GM12891 (cell line): ENCODE data around the gene SNTG2.
"Not testable (repeated sequence)": the region's sequence is repeated elsewhere in the genome, so short reads cannot be mapped to it uniquely, and the experiment has no call there.

Experiments
- DNase-seq: peaks from one replicate; pipeline ENCODE4 v3.0.0; 2011; ENCODE audit warnings: low spot score; ENCODE audit not compliant: insufficient read length
- FAIRE-seq: peaks from 2 replicates; lab custom pipeline; 2011; peaks lifted over from hg19 to GRCh38; lab: Jason Lieb, UNC
- PAX5 ChIP-seq: IDR thresholded peaks from 2 replicates; pipeline ENCODE4 v1.6.1; 2011; ENCODE audit warnings: low read length, moderate library complexity, mild to moderate bottlenecking; ENCODE audit not compliant: insufficient read depth, severe bottlenecking
- POLR2A ChIP-seq: IDR thresholded peaks from 2 replicates; pipeline ENCODE4 v1.6.1; 2011; ENCODE audit warnings: low read depth, low read length, control low read depth
- POLR2AphosphoS5 ChIP-seq: IDR thresholded peaks from 2 replicates; pipeline ENCODE4 v1.6.1; 2011; ENCODE audit warnings: low read depth, low read length, control low read depth
- POU2F2 ChIP-seq: IDR thresholded peaks from 2 replicates; pipeline ENCODE4 v1.6.1; 2011; ENCODE audit warnings: low read depth, mild to moderate bottlenecking, control low read depth, low read length, moderate library complexity
- SPI1 ChIP-seq: IDR thresholded peaks from 2 replicates; pipeline ENCODE4 v1.6.1; 2011; ENCODE audit warnings: low read depth, low read length, control low read depth
- TAF1 ChIP-seq: IDR thresholded peaks from 2 replicates; pipeline ENCODE4 v1.6.1; 2011; ENCODE audit warnings: low read depth, low read length, control low read depth

Gene SNTG2

DNA sequence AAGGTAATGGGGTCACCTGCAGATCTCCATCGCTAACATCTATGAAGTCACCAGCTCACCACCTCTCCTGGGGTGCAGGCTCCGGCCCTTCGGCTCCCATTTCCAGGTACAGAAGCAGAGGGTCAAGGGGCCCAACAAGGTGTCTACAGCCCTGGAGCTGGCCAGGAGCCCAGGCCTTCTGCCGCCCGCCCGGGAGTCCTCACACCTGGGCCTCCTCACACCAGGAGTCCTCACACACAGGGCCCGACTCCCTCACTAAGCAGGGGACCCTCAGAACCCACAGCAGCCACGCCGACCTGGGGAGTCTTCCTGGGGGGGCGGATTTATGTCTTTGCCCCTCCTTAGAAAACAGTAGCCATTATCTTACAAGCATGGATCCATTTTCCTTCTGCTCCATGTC, 419.3 kb downstream of the SNTG2 start:
- TF ChIP-seq TAF1 (no peak), POLR2AphosphoS5 (no peak), POU2F2 (no peak), SPI1 (no peak), PAX5 (no peak)
- FAIRE-seq: no peak
- DNase-seq: no peak

DNA sequence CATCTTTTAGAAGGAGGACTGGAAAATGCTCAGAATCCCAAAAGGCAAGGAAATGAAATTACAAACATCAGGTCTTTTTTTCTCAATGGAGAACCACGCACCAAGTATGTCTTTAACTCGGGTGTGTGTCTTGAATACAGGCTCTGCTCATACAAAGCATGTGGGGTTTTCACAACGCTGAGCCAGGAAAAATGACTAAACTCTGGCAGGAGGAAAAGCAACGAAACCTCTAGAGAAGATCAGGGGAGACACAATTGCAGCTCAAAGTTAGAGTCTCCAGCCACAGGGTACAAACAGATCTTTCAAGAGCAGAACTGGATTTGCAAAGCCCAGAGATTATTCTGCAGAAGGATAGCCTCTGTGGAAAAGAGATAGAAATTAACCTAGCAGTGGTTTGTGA, 419.8 kb downstream of the SNTG2 start:
- TF ChIP-seq POU2F2 (no peak), POLR2A (no peak), PAX5 (no peak), TAF1 (no peak), SPI1 (no peak), POLR2AphosphoS5 (no peak)
- DNase-seq (no peak), FAIRE-seq (no peak)

DNA sequence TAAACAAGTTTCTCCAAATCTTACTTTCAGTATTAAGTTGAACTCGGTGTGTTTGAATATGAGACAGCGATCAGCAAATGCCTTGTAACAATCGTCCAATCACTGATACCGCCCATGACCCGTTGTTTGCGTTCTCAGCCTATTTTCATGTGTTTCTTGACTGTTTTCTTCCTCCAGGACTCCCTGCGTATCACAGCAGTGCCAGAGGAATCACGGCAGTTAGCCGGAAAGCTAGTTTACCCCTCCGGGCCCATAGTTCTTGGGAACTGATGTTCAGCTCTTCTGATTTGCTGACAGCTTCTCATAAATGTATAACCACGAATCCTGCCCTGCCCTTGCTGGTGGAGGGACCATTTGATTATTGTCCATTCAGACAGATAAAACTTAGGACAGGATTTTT, 420.4 kb downstream of the SNTG2 start:
- no peak for TF ChIP-seq POLR2A
- no peak for TF ChIP-seq POU2F2
- TF ChIP-seq POLR2AphosphoS5: no peak
- TF ChIP-seq SPI1: no peak
- no peak for TF ChIP-seq TAF1
- TF ChIP-seq PAX5: no peak
- DNase-seq (no peak), FAIRE-seq (no peak)

DNA sequence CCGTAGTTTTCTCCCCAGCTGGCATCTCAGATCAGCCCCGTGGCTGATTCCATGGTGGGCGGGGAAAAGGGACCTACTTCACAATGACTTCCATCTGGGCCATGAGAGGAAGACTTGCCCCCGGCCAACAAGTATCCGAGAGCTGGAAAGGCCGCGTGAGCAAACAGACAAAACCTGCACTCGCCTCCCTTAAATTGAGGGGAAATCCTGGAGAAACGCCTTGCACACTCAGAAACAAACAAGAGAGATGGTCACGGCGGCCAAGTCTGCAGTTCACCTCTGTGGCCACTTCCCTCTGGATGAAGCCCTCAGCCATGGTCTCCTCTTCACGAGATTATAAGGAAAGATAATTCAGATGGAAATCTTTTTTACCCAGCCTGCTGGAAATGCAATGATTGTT, 423.2 kb downstream of the SNTG2 start:
- DNase-seq (no peak), FAIRE-seq (no peak)
- TF ChIP-seq POLR2AphosphoS5 (no peak), SPI1 (no peak)

DNA sequence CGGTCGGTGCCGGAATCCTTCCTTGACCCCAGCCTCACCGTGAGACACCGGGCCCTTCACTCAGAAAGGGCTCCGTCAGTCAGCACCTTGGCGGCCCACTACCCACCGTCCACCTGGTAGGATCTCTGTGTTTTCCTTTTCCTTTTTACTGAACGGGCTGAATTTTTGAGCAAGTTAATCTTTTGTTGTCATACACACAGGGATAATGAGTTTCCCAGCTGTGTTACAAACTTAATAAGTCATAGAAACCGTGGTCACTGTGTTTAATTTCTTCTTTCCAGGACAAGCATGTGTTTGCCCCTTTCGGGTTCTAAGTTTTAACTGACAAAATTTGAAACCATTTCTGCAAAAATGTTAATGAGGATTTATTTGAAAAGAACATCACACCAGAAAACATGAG, 423.6 kb downstream of the SNTG2 start:
- FAIRE-seq (no peak), DNase-seq (no peak)
- TF ChIP-seq POLR2A (no peak), POLR2AphosphoS5 (no peak), SPI1 (no peak), PAX5 (no peak), POU2F2 (no peak), TAF1 (no peak)

DNA sequence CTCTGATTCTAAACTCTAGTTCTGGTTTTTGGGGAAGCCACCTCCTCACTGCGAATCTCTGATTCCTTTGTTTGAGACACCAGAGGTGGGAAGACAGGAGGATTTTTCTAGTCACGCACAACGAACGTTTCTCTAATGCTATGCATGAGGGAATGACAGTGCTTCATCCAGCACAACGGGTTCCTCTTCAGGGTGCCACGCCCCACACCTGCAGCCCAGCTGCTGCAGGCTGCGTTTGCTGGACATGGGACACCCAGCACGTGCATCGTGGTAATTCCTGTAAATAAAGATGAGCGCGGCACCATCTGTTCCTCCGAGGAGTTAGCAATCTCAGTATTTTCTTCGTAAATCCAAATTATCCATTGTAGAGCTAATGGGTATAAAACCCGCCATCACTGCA, 425.1 kb downstream of the SNTG2 start:
- FAIRE-seq: no peak
- no peak for DNase-seq
- TF ChIP-seq POLR2AphosphoS5 (no peak), TAF1 (no peak), SPI1 (no peak), PAX5 (no peak), POU2F2 (no peak), POLR2A (no peak)

DNA sequence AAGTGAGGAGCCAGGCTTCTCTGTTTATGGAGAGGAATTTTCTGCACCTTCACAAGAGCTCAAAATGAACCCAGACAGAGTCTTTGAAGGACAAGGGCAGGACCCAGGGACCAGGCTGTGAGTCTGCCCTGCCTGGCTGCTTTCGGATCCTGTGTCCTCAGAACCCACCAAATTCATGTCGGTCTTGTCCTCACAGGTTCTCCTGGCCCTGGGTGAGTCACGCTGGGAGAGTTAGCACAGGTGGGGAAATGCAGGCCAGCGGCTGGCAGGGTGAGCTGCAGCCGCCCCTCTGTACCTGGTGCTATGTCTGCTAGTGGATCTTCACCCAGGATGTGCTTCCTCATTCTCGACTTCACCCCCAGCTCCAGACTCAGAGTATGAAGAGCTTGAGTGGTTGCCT, 426.8 kb downstream of the SNTG2 start:
- no peak for FAIRE-seq
- no peak for DNase-seq
- no peak for TF ChIP-seq TAF1
- no peak for TF ChIP-seq SPI1
- TF ChIP-seq POU2F2: no peak
- TF ChIP-seq POLR2A: no peak
- no peak for TF ChIP-seq PAX5
- no peak for TF ChIP-seq POLR2AphosphoS5

DNA sequence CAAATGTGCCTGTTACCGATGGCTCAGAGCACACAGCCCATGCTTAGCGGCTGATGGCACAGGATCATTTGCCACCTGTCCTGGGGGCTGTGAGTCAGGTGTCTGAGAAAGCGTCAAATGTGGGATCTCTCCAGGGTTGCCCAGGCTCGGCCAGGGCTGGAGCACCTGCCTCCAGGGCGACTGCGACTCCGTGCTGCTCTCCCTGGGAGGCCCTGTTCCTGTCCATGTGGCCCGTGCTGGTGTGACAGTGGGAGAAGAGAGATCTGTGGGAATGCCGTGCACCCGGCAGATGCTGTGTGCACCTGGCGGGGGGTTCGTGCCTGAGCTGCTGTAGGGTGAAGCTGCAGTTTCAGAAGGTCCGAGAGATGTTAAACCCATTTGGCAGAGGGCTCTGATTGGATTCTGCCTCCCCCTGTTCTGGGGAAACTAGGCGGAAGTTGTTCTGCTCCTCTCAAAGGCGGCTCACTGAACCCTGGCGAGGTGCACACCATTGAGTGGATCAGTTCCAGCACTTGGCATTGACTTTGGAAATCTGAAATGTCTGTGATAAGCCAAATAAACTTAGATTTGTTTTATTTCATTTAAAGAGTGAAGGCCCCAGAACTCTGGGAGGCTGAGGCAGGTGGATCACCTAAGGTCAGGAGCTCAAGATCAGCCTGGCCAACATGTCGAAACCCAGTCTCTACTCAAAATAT, 428.0 kb downstream of the SNTG2 start:
- FAIRE-seq (no peak), DNase-seq (no peak)
- TF ChIP-seq SPI1 (no peak), POU2F2 (no peak), TAF1 (no peak), PAX5 (no peak), POLR2AphosphoS5 (no peak), POLR2A (no peak)

DNA sequence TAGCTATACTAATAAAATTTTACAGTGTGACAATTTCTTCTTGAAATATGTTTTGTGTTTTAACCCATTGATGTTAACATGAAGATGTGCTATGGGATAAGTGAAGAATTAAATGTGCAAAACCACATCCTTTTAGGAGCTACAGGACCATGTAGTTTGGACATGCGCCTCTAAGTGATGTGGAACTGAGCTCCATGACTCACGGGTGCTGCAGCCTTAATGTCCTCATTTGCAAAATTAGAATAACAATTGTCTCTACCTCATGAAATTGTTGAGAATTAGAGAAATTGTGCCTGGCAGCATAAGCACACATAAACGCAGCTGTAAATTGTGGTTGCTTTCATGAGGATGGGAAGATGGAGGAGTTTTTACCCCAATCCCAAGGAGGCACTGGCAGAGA, 431.0 kb downstream of the SNTG2 start:
- TF ChIP-seq SPI1 (no peak), POLR2AphosphoS5 (no peak), PAX5 (no peak), TAF1 (no peak), POLR2A (no peak), POU2F2 (no peak)
- FAIRE-seq (no peak), DNase-seq (no peak)

DNA sequence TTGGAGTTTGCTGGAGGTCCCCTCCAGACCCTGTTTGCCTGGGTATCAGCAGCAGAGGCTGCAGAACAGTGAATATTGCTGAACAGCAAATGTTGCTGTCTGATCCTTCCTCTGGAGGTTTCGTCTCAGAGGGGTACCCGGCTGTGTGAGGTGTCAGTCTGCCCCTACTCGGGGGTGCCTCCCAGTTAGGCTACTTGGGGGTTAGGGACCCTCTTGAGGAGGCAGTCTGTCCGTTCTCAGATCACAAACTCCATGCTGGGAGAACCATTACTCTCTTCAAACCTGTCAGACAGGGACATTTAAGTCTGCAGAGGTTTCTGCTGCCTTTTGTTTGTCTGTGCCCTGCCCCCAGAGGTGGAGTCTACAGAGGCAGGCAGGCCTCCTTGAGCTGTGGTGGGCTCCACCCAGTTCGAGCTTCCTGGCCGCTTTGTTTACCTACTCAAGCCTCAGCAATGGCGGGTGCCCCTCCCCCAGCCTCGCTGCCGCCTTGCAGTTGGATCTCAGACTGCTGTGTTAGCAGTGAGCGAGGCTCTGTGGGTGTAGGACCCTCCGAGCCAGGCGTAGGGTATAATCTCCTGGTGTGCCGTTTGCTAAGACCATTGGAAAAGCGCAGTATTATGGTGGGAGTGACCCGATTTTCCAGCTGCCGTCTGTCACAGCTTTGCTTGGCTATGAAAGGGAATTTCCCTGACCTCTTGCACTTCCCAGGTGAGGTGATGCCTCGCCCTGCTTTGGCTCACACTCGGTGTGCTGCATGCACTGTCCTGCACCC, 437.5 kb downstream of the SNTG2 start:
- not testable (repeated sequence) for FAIRE-seq, DNase-seq

DNA sequence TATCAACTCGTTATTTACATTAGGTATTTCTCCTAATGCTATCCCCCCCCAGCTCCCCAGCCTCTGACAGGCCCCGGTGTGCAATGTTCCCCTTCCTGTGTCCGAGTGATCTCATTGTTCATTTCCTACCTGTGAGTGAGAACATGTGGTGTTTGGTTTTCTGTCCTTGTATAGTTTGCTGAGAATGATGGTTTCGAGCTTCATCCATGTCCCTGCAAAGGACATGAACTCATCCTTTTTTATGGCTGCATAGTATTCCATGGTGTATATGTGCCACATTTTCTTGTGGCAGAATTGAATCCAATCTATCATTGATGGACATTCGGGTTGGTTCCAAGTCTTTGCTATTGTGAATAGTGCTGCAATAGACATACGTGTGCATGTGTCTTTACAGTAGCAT, 439.5 kb downstream of the SNTG2 start:
- not testable (repeated sequence) for FAIRE-seq, DNase-seq
